Mesendoderm (in vitro differentiated cells): ENCODE measurements around the gene FBF1.
A peak's percentile ranks its signal among the peaks of the same experiment; 100 is the strongest.

ENCODE experiments used
- DNase-seq: peaks from one replicate; pipeline ENCODE4 v3.0.0; 2013
- H2AK5ac ChIP-seq: 2 replicates; pipeline ENCODE4 v1.6.1; 2013; ENCODE audit warnings: low read length, inconsistent platforms
- H2BK120ac ChIP-seq: 2 replicates; pipeline ENCODE4 v1.6.1; 2013; ENCODE audit warnings: low read depth, mild to moderate bottlenecking, low read length, moderate library complexity, mixed read lengths
- H2BK15ac ChIP-seq: replicated peaks from 2 replicates; pipeline ENCODE4 v1.6.1; 2013; ENCODE audit warnings: low read depth, mild to moderate bottlenecking, moderate library complexity
- H2BK5ac ChIP-seq: 2 replicates; pipeline ENCODE4 v1.6.1; 2013; ENCODE audit warnings: low read length, inconsistent platforms
- H3K18ac ChIP-seq: 2 replicates; pipeline ENCODE4 v1.6.1; 2013; ENCODE audit warnings: mild to moderate bottlenecking, low read length, mixed read lengths
- H3K23ac ChIP-seq: one replicate; pipeline ENCODE4 v1.6.1; 2013; ENCODE audit warnings: low read length
- H3K27ac ChIP-seq: 2 replicates; pipeline ENCODE4 v1.5.1; 2013; ENCODE audit warnings: low read depth, mild to moderate bottlenecking, inconsistent platforms, low read length, moderate library complexity
- H3K27me3 ChIP-seq: 2 replicates; pipeline ENCODE4 v1.6.1; 2013; ENCODE audit warnings: low read length, control low read depth, mild to moderate bottlenecking, inconsistent platforms; ENCODE audit not compliant: insufficient read depth, poor library complexity
- H3K36me3 ChIP-seq: 2 replicates; pipeline ENCODE4 v1.6.1; 2013; ENCODE audit warnings: low read length, inconsistent platforms; ENCODE audit not compliant: control insufficient read depth, insufficient read depth
- H3K4ac ChIP-seq: one replicate; pipeline ENCODE4 v1.6.1; 2013; ENCODE audit warnings: low read depth, mild to moderate bottlenecking, low read length, moderate library complexity
- H3K4me1 ChIP-seq: 2 replicates; pipeline ENCODE4 v1.6.1; 2013; ENCODE audit warnings: low read depth, low read length, inconsistent platforms; ENCODE audit not compliant: control insufficient read depth
- H3K4me2 ChIP-seq: 2 replicates; pipeline ENCODE4 v1.6.1; 2013; ENCODE audit warnings: low read length
- H3K4me3 ChIP-seq: 2 replicates; pipeline ENCODE4 v1.5.1; 2013; ENCODE audit warnings: mild to moderate bottlenecking, low read length
- H3K56ac ChIP-seq: one replicate; pipeline ENCODE4 v1.6.1; 2013; ENCODE audit warnings: low read length
- H3K79me1 ChIP-seq: 2 replicates; pipeline ENCODE4 v1.6.1; 2013; ENCODE audit warnings: low read length, inconsistent platforms
- H3K79me2 ChIP-seq: 2 replicates; pipeline ENCODE4 v1.6.1; 2013; ENCODE audit warnings: mild to moderate bottlenecking, low read length; ENCODE audit not compliant: control insufficient read depth, insufficient read depth
- H3K9ac ChIP-seq: 2 replicates; pipeline ENCODE4 v1.6.1; 2013; ENCODE audit warnings: low read length, inconsistent platforms
- H4K5ac ChIP-seq: one replicate; pipeline ENCODE4 v1.6.1; 2013; ENCODE audit warnings: low read length
- H4K8ac ChIP-seq: one replicate; pipeline ENCODE4 v1.6.1; 2013; ENCODE audit warnings: low read depth, mild to moderate bottlenecking, control low read depth, low read length, moderate library complexity
- WGBS: extraction: QIAGEN DNeasy Blood & Tissue Kit; methylation state at CpG from one replicate; pipeline ENCODE4 v1.1.7; 2013; ENCODE audit warnings: low lambda C conversion rate, missing lambda C conversion rate; ENCODE audit not compliant: insufficient coverage; ENCODE audit errors: extremely low coverage; 5-methylcytosine and 5-hydroxymethylcytosine counted together

FBF1 gene

DNA sequence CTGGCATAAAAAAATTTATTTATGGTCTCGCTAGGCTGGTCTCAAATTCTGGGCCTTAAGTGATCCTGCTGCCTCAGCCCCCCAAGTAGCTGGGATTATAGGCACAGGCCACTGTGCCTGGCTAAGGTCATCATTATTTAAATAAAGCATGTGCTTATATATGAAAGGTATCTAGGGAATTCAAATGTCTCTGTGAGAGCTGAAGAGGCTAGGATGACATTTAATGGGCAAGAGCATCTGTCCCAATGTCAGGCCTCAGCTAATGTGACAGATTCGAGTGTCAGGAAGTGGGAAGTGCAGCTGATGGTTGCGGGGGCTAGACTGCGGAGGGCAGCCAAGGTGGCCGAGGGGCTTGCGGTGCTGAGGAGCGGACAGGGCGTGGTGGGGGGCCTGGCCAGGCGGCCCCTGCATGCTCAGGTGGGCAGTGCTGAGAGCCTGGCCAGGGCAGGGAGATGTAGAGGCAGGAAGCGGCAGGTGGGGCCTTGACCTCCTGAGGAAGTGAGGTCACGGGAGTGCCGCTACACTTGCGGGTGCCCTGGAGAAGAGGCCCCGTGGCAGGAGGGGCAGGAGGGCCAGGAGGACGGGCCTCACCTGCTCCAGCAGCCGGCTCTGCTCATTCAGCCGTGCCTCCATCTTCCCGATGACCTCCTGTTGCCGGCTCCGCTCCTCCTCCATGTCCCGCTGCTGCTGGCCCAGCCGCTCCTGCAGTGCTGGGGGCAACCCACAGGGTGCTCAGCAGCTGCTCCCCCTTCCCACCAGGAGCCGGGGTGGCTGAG lies 23.5 kb downstream of the FBF1 start:
- H2AK5ac ChIP-seq: no peak overlapping the region
- H3K27ac ChIP-seq: no peak overlapping the region
- no peaks in the 10 kb centered on the region for H3K4me1 ChIP-seq
- H3K4ac ChIP-seq: no peak overlapping the region
- H3K79me1 ChIP-seq: no peaks in the 10 kb centered on the region
- no CpG with 5 or more reads among the region's 23 CpGs for WGBS
- H4K8ac ChIP-seq: no peak overlapping the region
- no peaks in the 10 kb centered on the region for H3K79me2 ChIP-seq
- no peak overlapping the region for H3K18ac ChIP-seq
- H3K36me3 ChIP-seq: no peaks in the 10 kb centered on the region
- H3K23ac ChIP-seq: no peak overlapping the region
- no peak overlapping the region for H2BK15ac ChIP-seq
- H2BK120ac ChIP-seq: no peak overlapping the region
- H3K9ac ChIP-seq: no peak overlapping the region
- DNase-seq: no peak
- H3K4me3 ChIP-seq: no peak overlapping the region
- no peaks in the 10 kb centered on the region for H3K27me3 ChIP-seq
- no peak overlapping the region for H4K5ac ChIP-seq
- no peak overlapping the region for H3K56ac ChIP-seq
- H3K4me2 ChIP-seq: no peak overlapping the region
- H2BK5ac ChIP-seq: no peak overlapping the region

DNA sequence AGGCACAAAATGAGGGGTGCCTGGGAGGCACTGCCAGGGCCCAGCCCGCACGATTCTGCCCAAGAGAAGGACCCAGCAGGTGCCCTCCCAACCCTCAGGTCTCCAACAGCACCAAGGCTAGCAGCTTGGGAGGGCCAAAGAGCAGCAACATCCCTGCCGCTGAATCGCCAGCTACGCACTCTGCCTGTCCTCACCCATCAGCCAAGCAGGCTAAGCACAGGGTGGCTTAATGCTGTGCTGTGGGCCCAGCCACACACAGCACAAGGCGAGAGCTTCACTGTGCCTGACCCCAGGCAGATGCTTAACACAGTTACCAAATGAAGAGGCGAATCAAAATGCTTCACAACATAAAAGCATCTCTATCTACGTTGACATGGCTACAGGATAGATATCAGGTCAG lies 25.6 kb downstream of the FBF1 start:
- H3K79me1 ChIP-seq: no peaks in the 10 kb centered on the region
- H3K4me3 ChIP-seq: no peak overlapping the region
- no peak overlapping the region for H3K4ac ChIP-seq
- H2BK15ac ChIP-seq: no peak overlapping the region
- H3K27me3 ChIP-seq: no peaks in the 10 kb centered on the region
- no peak overlapping the region for H2BK5ac ChIP-seq
- no peak overlapping the region for H2AK5ac ChIP-seq
- no peaks in the 10 kb centered on the region for H3K36me3 ChIP-seq
- WGBS: no CpG with 5 or more reads among the region's 8 CpGs
- no peak overlapping the region for H3K23ac ChIP-seq
- H3K4me2 ChIP-seq: no peak overlapping the region
- no peaks in the 10 kb centered on the region for H3K4me1 ChIP-seq
- DNase-seq: no peak
- H4K8ac ChIP-seq: no peak overlapping the region
- no peak overlapping the region for H3K56ac ChIP-seq
- H2BK120ac ChIP-seq: no peak overlapping the region
- H3K9ac ChIP-seq: no peak overlapping the region
- no peak overlapping the region for H3K18ac ChIP-seq
- no peak overlapping the region for H3K27ac ChIP-seq
- H3K79me2 ChIP-seq: no peaks in the 10 kb centered on the region
- no peak overlapping the region for H4K5ac ChIP-seq

DNA sequence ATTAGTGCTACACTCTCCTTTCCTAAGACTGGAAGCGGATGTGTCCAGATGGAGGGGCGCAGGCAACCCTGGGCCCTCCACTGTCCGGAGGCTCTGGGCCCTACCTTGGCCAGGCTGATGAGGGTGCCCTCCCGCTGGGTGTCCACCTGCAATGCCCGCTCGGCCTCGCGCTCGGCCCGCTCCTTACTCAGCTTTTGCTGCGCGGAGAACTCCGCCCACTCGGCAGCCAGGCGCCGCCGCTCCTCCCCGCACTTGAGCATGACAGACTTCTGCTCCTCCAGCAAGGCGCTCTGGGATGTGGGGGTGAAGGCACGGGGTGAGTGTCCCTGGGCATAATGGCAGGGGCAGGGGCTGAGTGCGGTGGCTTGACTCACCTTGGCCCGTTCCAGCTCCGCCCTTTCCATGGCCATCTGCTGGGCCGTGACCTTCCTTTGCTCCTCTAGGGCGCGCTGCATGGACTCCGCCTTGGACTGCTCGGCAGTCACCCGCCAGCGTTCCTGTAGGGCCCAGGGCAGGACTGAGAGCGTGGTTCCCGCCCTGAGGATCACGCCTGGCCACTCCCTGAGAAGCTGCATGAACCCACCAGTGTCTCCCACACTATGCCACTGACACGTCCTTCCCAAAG lies 26.1 kb downstream of the FBF1 start:
- H3K4ac ChIP-seq: no peak overlapping the region
- no peaks in the 10 kb centered on the region for H3K79me1 ChIP-seq
- no peak overlapping the region for H3K56ac ChIP-seq
- H2BK5ac ChIP-seq: no peak overlapping the region
- no peaks in the 10 kb centered on the region for H3K27me3 ChIP-seq
- DNase-seq: no peak
- no peaks in the 10 kb centered on the region for H3K79me2 ChIP-seq
- no peak overlapping the region for H3K18ac ChIP-seq
- no peak overlapping the region for H3K27ac ChIP-seq
- no peaks in the 10 kb centered on the region for H3K36me3 ChIP-seq
- H2AK5ac ChIP-seq: no peak overlapping the region
- no peaks in the 10 kb centered on the region for H3K4me1 ChIP-seq
- no peak overlapping the region for H4K8ac ChIP-seq
- no peak overlapping the region for H2BK120ac ChIP-seq
- no peak overlapping the region for H2BK15ac ChIP-seq
- no peak overlapping the region for H4K5ac ChIP-seq
- no peak overlapping the region for H3K4me3 ChIP-seq
- no CpG with 5 or more reads among the region's 34 CpGs for WGBS
- H3K4me2 ChIP-seq: no peak overlapping the region
- H3K23ac ChIP-seq: no peak overlapping the region
- no peak overlapping the region for H3K9ac ChIP-seq

DNA sequence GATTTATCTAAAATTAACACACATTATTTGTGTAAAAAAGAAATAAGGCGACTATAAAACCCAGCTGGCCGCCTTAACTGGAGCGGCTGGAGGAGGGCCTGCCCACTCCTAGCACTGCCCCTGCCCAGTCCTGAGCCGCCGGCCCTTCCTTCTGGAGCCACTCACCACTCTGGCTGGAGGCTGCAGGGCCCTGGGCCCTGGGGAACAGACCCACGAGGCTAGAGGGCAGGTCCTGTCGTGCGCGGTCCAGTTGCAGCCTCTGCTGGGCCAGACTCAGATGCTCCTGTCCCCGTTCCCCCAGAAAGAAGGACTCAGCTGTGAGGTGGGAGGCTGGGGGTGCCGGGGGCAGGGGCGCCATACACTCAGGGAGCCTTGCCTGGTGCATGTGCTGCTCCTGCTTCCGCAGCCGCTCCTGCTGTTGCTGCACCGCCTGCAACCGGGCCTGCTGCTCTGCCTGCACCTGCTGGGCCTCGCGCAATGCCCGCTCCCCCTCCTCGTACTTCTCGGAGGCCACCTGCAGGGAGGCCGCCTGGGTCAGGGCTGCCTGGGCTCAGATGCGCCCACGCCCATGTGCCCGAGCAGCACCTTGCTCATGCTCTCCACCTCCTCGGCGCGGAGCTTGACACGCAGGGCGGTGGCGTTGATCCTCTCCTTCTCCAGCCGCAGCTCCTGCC lies 27.2 kb downstream of the FBF1 start:
- Histone ChIP-seq H3K79me2 (no peaks in the 10 kb centered on the region), H3K23ac (no peak overlapping the region), H3K36me3 (no peaks in the 10 kb centered on the region), H3K4ac (no peak overlapping the region), H3K4me2 (no peak overlapping the region), H2AK5ac (no peak overlapping the region), H3K56ac (no peak overlapping the region), H3K9ac (no peak overlapping the region), H2BK120ac (no peak overlapping the region), H3K27ac (no peak overlapping the region), H4K8ac (no peak overlapping the region), H2BK5ac (no peak overlapping the region), H3K4me1 (no peaks in the 10 kb centered on the region), H3K18ac (no peak overlapping the region), H3K79me1 (no peaks in the 10 kb centered on the region), H3K4me3 (no peak overlapping the region), H3K27me3 (no peaks in the 10 kb centered on the region), H4K5ac (no peak overlapping the region), H2BK15ac (no peak overlapping the region)
- WGBS: no CpG with 5 or more reads among the region's 32 CpGs
- no peak for DNase-seq

DNA sequence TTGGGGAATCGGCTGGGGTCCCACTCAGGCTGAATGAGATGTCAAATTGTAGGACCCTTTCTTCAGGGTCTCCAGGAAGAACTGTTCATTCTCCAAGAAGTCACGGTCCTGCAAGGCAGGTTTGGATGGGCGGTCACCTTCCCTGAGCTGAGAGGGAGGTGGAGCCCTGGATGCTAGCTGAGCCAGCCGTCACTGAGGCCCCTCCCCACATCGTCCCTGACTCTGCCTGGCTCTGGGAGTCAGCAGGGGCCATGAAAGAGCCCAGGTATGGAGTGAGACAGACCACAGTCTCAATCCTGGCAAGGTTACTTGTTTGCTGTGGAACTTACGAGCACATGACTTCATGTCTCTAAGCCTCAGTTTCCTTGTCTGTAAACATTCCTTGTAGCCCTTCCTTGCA lies 30.1 kb downstream of the FBF1 start:
- Histone ChIP-seq H4K8ac (no peak overlapping the region), H3K18ac (no peak overlapping the region), H3K79me2 (no peaks in the 10 kb centered on the region), H3K56ac (peak overlapping the region; percentile 52), H4K5ac (no peak overlapping the region), H3K4ac (no peak overlapping the region), H3K4me2 (no peak overlapping the region), H3K4me3 (no peak overlapping the region), H3K23ac (no peak overlapping the region), H3K4me1 (no peaks in the 10 kb centered on the region), H3K27ac (no peak overlapping the region), H3K79me1 (no peaks in the 10 kb centered on the region), H3K36me3 (no peaks in the 10 kb centered on the region), H2BK5ac (no peak overlapping the region), H3K27me3 (no peaks in the 10 kb centered on the region), H2BK120ac (no peak overlapping the region), H2BK15ac (no peak overlapping the region), H2AK5ac (no peak overlapping the region), H3K9ac (peak overlapping the region; percentile 13)
- WGBS: no CpG with 5 or more reads among the region's 6 CpGs
- DNase-seq: peak; percentile 69
